ENCODE results near the gene CHD9NB.
A peak's percentile ranks its signal among the peaks of the same experiment; 100 is the strongest.

The CHD9NB gene

DNA sequence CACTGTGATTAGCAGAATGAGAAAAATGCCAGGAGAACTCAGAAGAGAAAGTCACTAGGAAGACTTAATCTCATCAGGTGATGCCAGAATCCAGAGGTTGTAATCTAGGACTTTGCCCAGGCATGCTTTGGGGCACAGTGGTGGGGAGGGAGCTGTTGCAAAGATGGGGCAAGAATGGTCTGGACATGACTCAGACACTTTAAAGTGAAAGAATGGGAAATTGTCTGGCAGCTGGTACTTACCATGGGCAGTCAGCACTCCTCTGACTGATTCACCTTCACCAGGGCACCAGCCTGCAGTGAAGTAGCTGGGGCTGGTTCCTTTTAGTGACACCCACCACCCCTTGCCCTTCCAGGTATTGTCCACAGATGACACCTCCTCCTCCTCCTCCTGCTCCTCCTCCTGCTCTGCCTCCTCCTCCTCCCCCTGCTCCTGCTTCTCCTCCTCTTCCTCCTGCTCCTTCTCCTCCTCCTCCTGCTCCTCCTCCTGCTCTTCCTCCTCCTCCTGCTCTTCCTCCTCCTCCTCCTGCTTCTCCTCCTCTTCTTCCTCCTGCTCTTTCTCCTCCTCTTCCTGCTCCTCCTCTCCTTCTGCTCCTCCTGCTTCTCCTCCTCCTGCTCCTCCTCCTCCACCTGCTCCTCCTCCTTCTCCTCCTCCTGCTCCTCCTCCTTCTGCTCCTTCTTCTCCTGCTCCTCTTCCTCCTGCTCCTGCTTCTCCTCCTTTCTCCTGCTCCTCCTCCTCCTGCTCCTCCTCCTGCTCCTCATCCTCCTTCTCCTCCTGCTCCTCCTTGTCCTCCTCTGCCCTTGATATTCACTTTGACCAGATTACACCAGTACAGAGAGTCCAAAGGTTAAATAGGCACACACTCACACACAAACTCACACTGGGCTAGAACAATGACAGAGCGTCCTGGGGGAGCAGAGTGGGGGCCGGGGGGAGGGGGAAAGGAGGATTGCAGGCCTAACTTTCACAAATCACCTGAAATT lies at the start of gene CHD9NB:
Gene CHD9NB, minus strand, starts transcription at position 379 of the 983 bp plus-strand sequence. CDS start 8,739 bp downstream, outside the sequence.
- DNase-seq: peak; percentile 66 to 87

- DNase-seq: no peak
Observed at GRCh38 chr16:53100889-53101288, 48.2 kb upstream of the CHD9NB start.

- DNase-seq: no peak
Observed at GRCh38 chr16:53100131-53100748, 47.5 kb upstream of the CHD9NB start.

DNA sequence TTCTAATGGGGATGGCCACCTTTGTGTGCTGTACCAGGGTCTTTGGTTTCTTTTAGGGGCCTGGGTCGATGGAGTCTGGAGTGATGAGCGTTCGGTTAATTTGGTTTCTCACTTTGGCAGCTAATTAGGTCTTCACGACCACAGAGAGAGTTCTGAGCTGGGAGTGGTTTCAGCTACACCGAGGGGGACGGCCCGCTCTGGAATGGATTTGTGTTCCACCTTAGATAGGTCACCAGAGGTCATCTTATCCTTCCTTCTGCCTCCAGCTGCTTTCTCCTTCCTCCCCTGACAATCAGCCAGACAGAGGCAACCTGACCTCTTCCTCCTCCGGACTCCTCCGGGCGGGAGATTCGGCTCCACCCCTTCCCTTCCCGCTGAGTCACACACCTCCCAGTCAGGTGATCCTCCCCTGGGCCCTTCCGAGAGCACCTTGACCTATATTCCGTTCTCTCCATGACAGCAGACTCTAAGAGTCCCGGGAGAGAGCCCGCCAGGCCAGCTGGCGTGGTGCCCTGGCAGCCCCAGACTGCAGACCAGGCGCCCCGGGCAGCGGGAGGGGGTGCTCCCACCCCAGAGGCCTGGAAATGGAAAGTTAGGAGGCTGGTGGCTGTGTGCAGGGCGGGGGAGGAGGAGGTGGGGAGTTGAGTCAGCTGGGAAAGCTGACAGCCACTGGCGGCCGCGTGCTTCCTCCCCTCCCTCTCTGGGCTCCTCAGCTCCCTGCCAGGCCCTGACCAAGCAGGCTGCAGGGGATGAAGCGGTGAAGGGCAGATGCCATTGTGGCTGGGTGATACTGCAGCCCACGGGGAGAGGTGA lies 46.8 kb upstream of the CHD9NB start:
- peak; percentile 66 to 88 for DNase-seq

GRCh38 chr16:53098526-53099317 lies 46.0 kb upstream of the CHD9NB start:
- DNase-seq: peak; percentile 83 to 97

DNA sequence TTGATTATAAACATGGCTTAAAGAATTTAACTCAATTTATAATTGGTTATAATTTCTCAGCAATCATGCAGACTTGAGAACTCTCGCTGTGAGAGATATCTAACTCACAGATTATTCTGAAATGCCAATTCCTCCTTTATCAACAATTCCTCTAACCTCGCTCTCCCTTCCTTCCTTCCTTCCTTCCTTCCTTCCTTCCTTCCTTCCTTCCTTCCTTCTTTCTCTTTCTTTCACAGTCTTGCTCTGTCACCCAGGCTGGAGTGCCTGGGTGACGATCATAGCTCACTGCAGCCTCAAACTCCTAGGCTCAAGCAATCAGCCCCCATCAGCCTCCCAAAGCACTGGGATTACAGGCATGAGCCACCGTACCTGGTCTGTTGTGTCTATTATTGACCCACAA lies 44.5 kb upstream of the CHD9NB start:
- no peak for DNase-seq

- peak; percentile 57 to 64 for DNase-seq
Observed at GRCh38 chr16:53094013-53094630, 41.4 kb upstream of the CHD9NB start.

DNA sequence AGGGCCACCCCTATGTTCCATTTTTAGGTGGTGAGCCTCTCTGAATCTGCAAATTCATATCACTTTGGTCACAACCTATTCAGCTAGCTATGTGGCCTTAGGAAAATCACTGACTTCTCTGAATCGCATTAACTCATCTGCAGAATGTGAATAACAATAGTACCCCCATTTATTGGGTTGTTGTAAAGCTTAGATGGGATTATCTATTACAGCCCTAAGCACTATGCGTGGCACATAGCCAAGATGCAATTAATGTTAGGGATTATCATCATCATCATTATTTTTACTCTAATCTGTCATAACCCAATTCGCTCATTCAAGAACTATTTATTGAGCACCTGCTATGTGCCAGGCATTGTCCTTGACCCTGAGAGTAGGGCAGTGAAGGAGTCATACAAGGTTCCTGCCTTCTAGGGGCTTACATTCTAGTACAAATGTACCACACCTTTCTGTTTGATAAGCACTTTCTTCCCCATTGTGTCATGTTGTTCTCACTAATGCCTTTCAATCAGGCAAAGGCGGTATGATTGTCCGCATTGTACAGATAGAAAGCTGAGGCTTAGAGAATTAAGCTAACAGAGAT lies 40.6 kb upstream of the CHD9NB start:
- no peak for DNase-seq

DNA sequence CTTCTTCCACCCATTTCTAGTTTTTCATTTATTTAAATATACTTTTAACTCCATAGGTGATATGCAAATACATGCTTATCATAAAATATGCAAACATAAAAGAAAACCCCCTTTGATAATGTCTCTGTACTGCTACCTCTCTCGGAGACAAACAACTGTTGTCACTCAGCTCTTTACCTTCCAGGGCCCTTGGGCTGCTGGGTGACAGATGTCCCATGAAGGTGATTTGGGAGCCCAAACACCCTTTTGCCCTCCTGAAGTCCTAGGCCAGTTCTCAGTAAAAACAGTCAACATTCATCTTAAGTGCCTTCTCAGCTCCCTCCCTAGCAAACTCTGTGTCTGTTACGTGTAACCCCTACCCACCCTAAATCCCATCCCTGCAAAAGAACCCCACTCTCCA lies 39.6 kb upstream of the CHD9NB start:
- no peak for DNase-seq

DNA sequence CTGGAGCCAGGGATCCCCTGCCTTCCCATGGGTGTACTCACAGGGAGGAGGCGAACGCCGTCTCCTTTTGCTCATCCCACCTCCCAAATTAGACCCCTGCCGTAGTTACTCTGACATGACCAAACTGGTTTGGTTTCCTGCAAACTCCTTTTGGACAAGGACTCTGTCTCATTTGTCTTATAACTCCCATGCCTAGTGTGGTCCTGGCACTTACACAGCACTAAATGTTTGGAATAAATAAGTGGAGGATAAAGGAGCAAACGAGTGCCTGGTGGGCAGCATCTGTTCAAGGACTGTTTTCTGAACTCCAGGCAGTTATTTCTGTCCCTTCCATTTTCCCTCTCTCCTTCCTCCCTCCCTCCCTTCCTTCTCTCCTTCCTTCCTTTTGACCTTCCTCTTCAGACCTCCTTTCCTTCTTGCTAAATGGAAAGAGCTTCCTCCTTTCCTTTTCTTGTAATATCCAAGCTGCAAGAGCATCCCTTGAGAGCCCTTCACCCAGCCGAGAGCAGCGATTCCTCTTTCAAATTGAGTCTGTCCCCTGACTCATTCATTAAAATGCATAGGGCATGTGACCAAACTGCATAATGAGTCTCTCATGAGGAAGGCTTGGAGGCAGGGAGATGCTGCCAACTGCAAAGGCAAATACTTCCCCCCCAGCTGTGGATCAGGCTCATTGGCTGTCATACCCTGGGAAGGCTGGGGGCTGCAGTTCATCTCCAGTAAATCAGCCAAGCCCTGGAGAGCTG lies 38.9 kb upstream of the CHD9NB start:
- peak; percentile 87 to 88 for DNase-seq

GRCh38 chr16:53090591-53091411 lies 38.1 kb upstream of the CHD9NB start:
- peak; percentile 65 to 84 for DNase-seq

GRCh38 chr16:53090286-53090590 lies 37.5 kb upstream of the CHD9NB start:
- no peak for DNase-seq

- no peak for DNase-seq
Observed at GRCh38 chr16:53089434-53090285, 37.0 kb upstream of the CHD9NB start.

DNA sequence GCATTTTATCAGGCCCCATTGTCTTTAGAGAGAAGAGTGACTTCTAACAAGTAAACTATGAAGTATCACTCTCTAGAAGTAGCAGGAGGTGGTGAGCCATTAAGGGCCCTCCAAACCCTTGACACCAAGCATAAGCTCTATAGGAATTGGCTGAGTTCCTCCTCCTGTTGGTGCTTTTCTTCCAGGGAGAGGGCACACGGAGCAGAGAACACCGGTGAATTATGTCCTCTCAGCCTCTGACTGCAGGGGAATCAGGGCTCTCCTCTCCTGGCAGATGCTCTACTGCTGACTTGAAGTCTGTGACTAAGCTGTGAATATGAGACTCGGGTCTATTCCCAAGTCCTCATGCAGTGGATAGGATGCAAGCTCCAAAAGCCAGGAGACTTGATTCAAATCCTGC lies 34.4 kb upstream of the CHD9NB start:
- DNase-seq: no peak

DNA sequence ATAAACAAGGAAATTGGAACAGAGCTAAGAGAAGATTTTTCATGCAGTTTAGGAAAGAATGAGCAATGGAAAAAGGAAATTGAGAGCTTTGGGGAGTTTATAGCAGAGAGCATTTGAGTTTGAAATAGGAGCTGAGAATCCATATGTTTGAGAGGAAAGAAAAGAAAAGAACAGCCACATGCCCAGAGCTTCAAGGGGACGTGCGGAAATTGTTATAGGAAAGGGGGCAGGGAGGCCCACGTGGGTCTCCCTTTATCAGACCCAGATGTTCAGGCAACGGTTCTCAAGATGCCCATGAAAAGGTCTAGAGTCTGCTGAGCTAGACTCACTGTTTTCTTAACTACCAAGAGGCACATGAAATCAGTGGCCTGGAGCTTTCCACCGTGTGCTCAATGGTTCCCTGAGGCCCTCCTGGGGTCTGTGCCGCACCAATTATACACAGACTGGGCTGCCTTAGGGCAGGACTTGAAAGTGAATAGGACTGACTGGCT lies 33.3 kb upstream of the CHD9NB start:
- no peak for DNase-seq

DNA sequence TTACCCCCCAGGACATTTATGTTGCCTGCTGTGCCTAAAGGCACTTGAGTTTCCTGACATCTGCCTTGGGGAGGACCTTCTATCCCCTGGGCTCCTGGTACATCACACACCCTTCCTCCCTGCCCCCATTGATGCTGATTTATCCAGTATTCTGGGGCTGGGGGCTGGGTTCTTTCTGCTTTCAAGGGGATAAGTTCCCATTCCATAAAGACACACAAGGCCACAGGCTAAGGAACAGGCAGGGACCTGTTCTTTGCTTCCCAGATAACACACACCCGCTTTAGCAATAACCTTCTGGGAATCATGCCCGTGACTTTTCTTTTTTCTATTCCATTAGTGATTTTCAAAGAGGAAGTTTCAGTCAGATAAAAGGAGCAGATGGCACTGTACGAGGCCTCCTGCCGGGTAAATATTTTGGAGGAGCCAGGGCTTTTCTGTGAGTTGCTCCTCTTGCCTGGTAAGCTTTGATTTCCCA lies 32.7 kb upstream of the CHD9NB start:
- DNase-seq: no peak

GRCh38 chr16:53084746-53085334 lies 32.1 kb upstream of the CHD9NB start:
- DNase-seq: no peak

DNA sequence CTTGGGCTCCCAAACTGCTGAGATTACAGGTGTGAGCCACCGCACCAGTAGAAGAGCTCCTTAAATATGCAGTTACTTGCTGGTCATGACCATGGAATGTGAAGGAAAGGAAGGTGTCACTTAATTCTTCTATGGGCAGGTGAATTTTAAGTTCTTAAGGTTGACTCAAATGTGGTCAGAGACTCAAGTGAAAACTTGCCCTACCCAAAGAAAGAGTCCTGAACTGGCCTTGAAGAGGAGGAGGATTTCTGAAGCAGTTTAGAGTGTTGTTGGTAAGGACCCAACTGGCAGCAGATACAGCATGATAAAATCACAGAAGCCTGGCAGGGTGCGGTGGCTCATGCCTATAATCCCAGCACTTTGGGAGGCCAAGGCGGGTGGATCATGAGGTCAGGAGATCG lies 31.4 kb upstream of the CHD9NB start:
- no peak for DNase-seq
